ENCODE measurements around the gene TAF5L.
"Not testable (repeated sequence)": the region's sequence is repeated elsewhere in the genome, so short reads cannot be mapped to it uniquely, and the experiment has no call there.

The TAF5L gene

DNA sequence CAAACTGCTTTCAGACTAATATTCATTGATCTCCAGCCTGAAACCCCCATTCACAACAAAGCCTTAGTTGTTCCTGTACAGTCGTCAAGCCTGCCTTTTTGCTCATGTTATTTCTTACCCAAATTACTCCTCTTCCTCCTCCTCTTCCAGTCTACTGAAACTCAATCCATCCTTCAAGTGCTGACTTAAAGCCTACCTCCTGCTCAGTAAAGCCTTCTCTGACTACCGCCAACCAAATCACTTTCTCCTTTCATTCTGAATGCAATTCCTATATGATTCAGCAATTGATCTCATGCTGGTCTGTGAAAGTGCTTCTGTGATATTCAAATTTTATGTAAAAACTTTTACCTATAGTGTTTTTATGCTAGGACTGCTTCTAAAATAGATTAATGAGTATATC is 18.6 kb downstream of the TAF5L start:
- DNase-seq (no peak), ATAC-seq (replicated peaks) (no peak)
- H3K36me3 Mint-ChIP-seq = peaks cover 43 to 66% of the 10 kb centered on the region in 2 donors
- no peak overlapping the region for H3K4me3 Mint-ChIP-seq
- no peaks in the 10 kb centered on the region for H3K9me3 Mint-ChIP-seq
- no peaks in the 10 kb centered on the region for H3K27me3 Mint-ChIP-seq
- H3K27ac Mint-ChIP-seq = no peak overlapping the region
- H3K4me1 Mint-ChIP-seq = peaks cover 0 to 7% of the 10 kb centered on the region in 2 donors

DNA sequence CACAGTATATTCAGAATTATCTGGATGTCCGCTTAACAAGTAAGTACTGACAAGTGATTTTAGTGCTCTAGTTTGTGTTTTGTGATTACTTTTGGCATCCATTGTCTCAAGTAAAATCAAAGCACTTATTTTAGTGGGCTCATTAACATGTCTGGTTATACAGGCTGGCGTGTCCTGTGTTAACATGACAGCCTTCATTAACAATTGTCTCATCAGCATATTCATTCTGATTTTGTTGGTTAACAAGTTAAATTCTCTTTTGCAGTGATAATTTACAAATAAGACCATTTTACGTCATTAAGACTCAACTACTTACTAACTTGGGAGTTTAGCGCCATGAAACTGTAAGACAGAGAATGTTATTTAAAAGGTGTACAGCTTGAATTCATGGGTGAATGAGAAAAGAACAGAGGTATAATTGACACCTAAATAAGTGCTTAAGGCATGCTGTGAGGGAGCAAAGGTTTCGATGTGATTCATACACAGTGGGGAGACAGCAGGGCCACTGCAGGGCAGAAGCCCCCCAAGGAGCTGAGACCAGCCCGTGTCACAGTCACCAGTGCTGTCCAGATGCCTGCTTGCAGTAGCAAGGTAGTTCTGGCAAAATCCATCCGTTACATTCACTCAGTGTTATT is 22.4 kb downstream of the TAF5L start:
- no peak for ATAC-seq (replicated peaks)
- DNase-seq = no peak
- no peak overlapping the region for H3K4me3 Mint-ChIP-seq
- peaks cover 45 to 63% of the 10 kb centered on the region in 2 donors for H3K36me3 Mint-ChIP-seq
- H3K9me3 Mint-ChIP-seq = no peaks in the 10 kb centered on the region
- H3K27ac Mint-ChIP-seq = no peak overlapping the region
- peaks cover under 1 to 12% of the 10 kb centered on the region in 2 donors for H3K4me1 Mint-ChIP-seq
- no peaks in the 10 kb centered on the region for H3K27me3 Mint-ChIP-seq

DNA sequence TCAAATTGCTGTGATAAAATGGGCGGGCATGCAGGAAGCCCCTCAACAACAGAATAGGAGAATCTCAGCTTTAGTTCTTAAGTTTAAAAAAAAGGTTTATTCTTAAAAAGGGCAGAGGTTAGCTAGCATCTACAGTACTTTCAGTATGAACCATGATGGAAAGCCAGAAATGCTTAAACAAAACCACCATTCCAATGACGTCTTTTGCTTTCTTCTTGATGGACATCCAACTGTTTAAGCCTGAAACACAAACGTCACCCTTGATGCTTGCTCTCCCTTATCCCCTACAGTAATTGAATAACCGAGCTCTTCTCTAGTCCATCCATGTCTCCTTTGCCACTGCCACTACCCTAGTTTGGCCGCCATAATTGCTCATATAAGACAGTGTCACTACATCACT is 25.7 kb downstream of the TAF5L start:
- no peak overlapping the region for H3K27ac Mint-ChIP-seq
- no peaks in the 10 kb centered on the region for H3K9me3 Mint-ChIP-seq
- no peak for ATAC-seq (replicated peaks)
- no peaks in the 10 kb centered on the region for H3K27me3 Mint-ChIP-seq
- H3K4me3 Mint-ChIP-seq = no peak overlapping the region
- DNase-seq = no peak
- peaks cover 36 to 71% of the 10 kb centered on the region in 2 donors for H3K36me3 Mint-ChIP-seq
- peaks cover 20 to 26% of the 10 kb centered on the region in 2 donors for H3K4me1 Mint-ChIP-seq

DNA sequence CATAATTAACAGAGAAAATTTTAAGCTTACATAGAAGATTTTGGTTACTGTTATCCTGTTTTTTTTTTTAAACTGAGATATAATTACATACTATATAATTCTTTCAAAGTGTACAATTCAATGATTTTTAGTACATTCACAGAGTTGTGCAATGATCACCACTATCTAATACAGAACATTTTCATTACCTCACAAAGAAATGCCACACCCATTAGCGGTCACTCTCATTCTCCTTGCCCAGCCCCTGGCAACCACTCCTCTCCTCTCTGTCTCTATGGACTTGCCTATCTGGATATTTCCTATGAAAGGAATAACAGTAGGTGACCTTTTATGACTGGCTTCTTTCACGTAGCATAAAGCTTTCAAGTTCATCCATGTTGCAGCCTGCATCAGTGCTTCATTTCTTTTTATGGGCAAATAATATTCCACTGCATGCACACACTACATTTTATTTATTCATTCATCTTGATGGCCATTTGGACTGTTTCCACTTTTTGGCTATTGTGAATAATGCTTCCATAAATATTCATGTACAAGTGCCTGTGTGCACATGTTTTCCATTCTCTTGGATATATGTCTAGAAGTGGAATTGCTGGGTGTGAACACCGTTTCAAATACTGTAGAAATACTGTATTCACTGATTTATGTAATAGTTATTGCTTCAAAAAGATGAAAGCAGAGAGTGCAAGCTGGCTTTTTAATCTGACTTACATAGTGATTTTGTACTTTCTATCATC is 26.5 kb downstream of the TAF5L start:
- Mint-ChIP-seq H3K4me1 (peaks cover 20 to 26% of the 10 kb centered on the region in 2 donors), H3K27me3 (no peaks in the 10 kb centered on the region)

DNA sequence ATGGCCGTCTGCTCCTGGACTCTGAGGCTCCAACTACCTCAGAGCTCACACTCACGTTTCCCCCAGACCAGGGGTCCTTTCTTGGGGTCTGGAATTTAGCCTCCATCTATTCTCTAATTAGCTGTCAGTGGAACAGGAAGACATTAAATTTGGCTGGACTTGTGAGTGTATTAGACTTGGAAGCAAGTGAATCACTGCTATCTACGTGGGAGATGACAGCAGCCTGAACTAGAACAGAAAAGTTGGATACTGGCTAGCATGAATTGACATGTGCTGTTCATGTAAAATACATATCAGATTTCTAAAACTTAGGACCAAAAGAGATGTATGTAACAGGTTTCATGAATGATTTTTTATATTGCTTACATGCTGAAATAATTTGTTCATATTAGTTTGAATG is 28.0 kb downstream of the TAF5L start:
- ATAC-seq (replicated peaks) = no peak
- H3K27ac Mint-ChIP-seq = peak overlapping the region; percentile 80
- H3K9me3 Mint-ChIP-seq = no peaks in the 10 kb centered on the region
- peaks cover 44 to 79% of the 10 kb centered on the region in 2 donors for H3K36me3 Mint-ChIP-seq
- no peak for DNase-seq
- no peaks in the 10 kb centered on the region for H3K27me3 Mint-ChIP-seq
- peaks cover 23 to 26% of the 10 kb centered on the region in 2 donors for H3K4me1 Mint-ChIP-seq
- H3K4me3 Mint-ChIP-seq = peak overlapping the region; percentile 29 to 32

More for the DNA sequence above, 26.5 kb downstream of the TAF5L start:
- DNase-seq (no peak), ATAC-seq (replicated peaks) (no peak)
- no peak overlapping the region for H3K27ac Mint-ChIP-seq
- H3K9me3 Mint-ChIP-seq = no peaks in the 10 kb centered on the region
- no peak overlapping the region for H3K4me3 Mint-ChIP-seq
- peaks cover 41 to 73% of the 10 kb centered on the region in 2 donors for H3K36me3 Mint-ChIP-seq

- peak overlapping the region; percentile 22 to 53 for H3K4me3 Mint-ChIP-seq
- ATAC-seq (replicated peaks) (peak; percentile 63 to 78), DNase-seq (no peak)
- peak overlapping the region; percentile 80 for H3K27ac Mint-ChIP-seq
- peaks cover 20 to 26% of the 10 kb centered on the region in 2 donors for H3K4me1 Mint-ChIP-seq
- no peaks in the 10 kb centered on the region for H3K27me3 Mint-ChIP-seq
- H3K9me3 Mint-ChIP-seq = no peaks in the 10 kb centered on the region
- peaks cover 40 to 76% of the 10 kb centered on the region in 2 donors for H3K36me3 Mint-ChIP-seq
Measured at GRCh38 chr1:229596925-229597699, 28.8 kb downstream of the TAF5L start.

- Mint-ChIP-seq H3K4me1 (peaks cover 20 to 26% of the 10 kb centered on the region in 2 donors), H3K36me3 (peaks cover 39 to 70% of the 10 kb centered on the region in 2 donors)
- H3K27me3 Mint-ChIP-seq; H3K9me3 Mint-ChIP-seq; H3K27ac Mint-ChIP-seq; DNase-seq; H3K4me3 Mint-ChIP-seq; ATAC-seq (replicated peaks): not testable (repeated sequence)
Measured at GRCh38 chr1:229595876-229596275, 30.0 kb downstream of the TAF5L start.

- DNase-seq (no peak), ATAC-seq (replicated peaks) (no peak)
- no peak overlapping the region for H3K27ac Mint-ChIP-seq
- no peaks in the 10 kb centered on the region for H3K27me3 Mint-ChIP-seq
- H3K36me3 Mint-ChIP-seq = peaks cover 34 to 63% of the 10 kb centered on the region in 2 donors
- no peak overlapping the region for H3K4me3 Mint-ChIP-seq
- no peaks in the 10 kb centered on the region for H3K9me3 Mint-ChIP-seq
- H3K4me1 Mint-ChIP-seq = peaks cover 16 to 26% of the 10 kb centered on the region in 2 donors
Measured at GRCh38 chr1:229594227-229595008, 31.5 kb downstream of the TAF5L start.

DNA sequence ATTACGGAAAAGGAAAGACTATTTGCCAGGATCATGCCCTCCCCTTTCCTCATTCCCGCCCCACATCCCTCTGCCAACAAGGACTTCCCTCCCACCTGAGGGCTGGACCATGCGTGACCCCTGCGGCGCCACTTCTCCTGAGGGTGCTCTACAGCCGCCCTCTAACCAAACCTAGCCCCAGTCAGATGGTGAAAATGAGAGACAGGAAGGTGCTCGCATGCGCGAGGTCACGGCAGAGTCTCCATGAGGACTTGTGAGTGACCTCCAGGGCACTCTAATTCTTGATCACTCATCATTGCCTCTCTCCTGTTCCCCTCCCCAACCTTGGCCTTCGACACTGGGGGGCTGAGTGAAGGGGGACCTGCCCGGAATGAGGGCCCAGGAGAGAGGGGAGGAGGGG is 32.1 kb downstream of the TAF5L start:
- H3K4me3 Mint-ChIP-seq = no peak overlapping the region
- ATAC-seq (replicated peaks) (no peak), DNase-seq (no peak)
- peaks cover 31 to 60% of the 10 kb centered on the region in 2 donors for H3K36me3 Mint-ChIP-seq
- H3K27ac Mint-ChIP-seq = no peak overlapping the region
- no peaks in the 10 kb centered on the region for H3K9me3 Mint-ChIP-seq
- no peaks in the 10 kb centered on the region for H3K27me3 Mint-ChIP-seq
- peaks cover 15 to 26% of the 10 kb centered on the region in 2 donors for H3K4me1 Mint-ChIP-seq

DNA sequence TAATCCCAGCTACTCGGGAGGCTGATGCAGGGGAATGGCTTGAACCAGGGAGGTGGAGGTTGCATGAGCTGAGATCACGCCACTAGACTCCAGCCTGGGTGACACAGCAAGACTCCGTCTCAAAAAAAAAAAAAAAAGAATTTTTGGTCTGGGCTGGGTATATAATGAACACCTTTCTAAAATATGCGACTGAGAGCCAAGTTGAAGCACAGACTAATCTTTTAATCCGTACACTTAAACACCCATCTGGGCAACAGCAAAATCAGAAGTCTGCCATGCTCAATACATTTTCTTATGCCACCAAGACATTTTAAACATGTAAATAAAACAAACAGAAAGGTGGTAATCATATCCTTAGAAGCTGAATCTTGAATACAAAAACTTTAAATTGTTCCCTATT is 35.8 kb downstream of the TAF5L start:
- Mint-ChIP-seq H3K4me1 (peaks cover 0 to 3% of the 10 kb centered on the region in 2 donors), H3K27me3 (no peaks in the 10 kb centered on the region), H3K36me3 (peaks cover 28 to 34% of the 10 kb centered on the region in 2 donors), H3K27ac (no peak overlapping the region), H3K9me3 (no peaks in the 10 kb centered on the region), H3K4me3 (no peak overlapping the region)
- DNase-seq = no peak
- no peak for ATAC-seq (replicated peaks)

GRCh38 chr1:229585338-229585737 is 40.6 kb downstream of the TAF5L start:
- DNase-seq = no peak
- Mint-ChIP-seq H3K27me3 (no peaks in the 10 kb centered on the region), H3K36me3 (peaks cover 3 to 7% of the 10 kb centered on the region in 2 donors), H3K4me3 (no peak overlapping the region), H3K27ac (no peak overlapping the region), H3K9me3 (no peaks in the 10 kb centered on the region), H3K4me1 (no peaks in the 10 kb centered on the region)
- ATAC-seq (replicated peaks) = no peak

DNA sequence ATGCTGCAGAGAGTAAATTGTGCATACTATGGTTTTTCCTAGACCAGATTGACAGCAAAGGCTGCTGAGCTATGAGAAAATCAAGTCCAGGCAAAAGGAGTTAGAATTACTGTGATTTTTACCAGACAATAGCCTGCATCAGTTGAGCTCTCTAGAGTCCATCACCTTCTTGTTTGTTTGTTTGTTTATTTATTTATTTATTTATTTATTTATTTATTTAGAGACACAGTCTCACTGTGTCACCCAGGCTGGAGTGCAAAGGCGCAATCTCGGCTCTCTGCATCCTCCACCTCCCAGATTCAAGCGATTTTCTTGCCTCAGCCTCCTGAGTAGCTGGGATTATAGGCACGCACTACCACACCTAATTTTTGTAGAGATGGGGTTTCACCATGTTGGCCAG is 43.2 kb downstream of the TAF5L start:
- no peaks in the 10 kb centered on the region for H3K27me3 Mint-ChIP-seq
- H3K9me3 Mint-ChIP-seq = no peaks in the 10 kb centered on the region
- peaks cover 0 to 4% of the 10 kb centered on the region in 2 donors for H3K36me3 Mint-ChIP-seq
- peaks cover 17 to 23% of the 10 kb centered on the region in 2 donors for H3K4me1 Mint-ChIP-seq
- no peak for ATAC-seq (replicated peaks)
- DNase-seq = no peak
- H3K27ac Mint-ChIP-seq = no peak overlapping the region
- no peak overlapping the region for H3K4me3 Mint-ChIP-seq

DNA sequence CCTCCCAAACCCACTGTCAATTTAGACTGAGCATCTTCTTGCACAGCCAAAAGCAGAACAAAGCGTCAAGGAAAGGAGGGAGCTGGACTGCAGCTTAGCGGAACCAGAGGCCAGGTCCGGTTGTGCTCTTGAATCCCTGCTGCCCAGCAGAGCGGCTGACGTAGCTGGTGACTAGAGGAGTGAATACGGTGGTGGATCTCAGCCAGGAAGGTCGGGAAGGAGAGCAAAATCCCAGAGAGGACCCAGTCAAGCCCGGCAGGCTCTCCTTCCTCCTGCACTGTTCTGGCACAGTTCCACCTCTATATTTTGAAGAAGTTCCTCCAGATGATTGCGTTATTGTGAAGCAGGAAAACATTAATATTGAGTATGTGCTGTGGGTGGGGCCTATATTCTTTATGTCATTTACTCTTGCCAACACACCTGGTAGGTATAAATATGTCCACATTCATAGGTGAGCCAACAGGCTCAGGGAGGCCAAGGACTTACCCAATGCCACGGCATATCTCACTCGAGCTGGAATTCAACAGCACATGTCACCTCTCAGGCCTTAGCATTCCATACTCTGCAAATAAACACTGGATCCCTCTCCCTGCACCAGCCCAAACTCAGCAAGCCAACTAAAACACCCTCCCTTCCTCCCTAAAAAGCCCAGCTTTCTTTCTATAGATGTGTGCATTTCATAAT is 43.8 kb downstream of the TAF5L start:
- H3K9me3 Mint-ChIP-seq = no peaks in the 10 kb centered on the region
- peaks cover 19 to 29% of the 10 kb centered on the region in 2 donors for H3K4me1 Mint-ChIP-seq
- H3K27ac Mint-ChIP-seq = no peak overlapping the region
- DNase-seq (no peak), ATAC-seq (replicated peaks) (no peak)
- H3K4me3 Mint-ChIP-seq = no peak overlapping the region
- H3K36me3 Mint-ChIP-seq = peaks cover 0 to 4% of the 10 kb centered on the region in 2 donors
- H3K27me3 Mint-ChIP-seq = no peaks in the 10 kb centered on the region
